ENCODE data around the gene PRKCZ. TPM values are rescaled to one million over a fixed set of nuclear protein-coding genes. Genes with fewer than 3 reads are reported as not detected.

PRKCZ gene
- total and polyA plus RNA-seq, 11 donors, result 12.5 to 20.7 (median 16.5) TPM

- H3K4me3 ChIP-seq, result no peak overlapping the region
- DNase-seq (no peak), ATAC-seq (no peak)
- H3K27me3 ChIP-seq, result no peaks in the 10 kb centered on the region
- intact Hi-C loops (cut with DNase I), result loop anchor here in 3 of 10 donors (5.0 to 10.0 kb wide), 3 partner anchors 83 to 233 kb away; no protein-coding TSS in a partner anchor
- peaks cover 0 to 10% (median 4%) of the 10 kb centered on the region in 12 donors for H3K4me1 ChIP-seq
- no peaks in the 10 kb centered on the region for H3K9me3 ChIP-seq
- H3K27ac ChIP-seq, result no peak overlapping the region
- peaks cover 0 to 4% (median 0%) of the 10 kb centered on the region in 9 donors for H3K36me3 ChIP-seq
- TF ChIP-seq POLR2A (IDR thresholded peaks at IDR 0.05) (no peak), CTCF (IDR thresholded peaks at IDR 0.05) (no peak)
- WGBS, 4 donors, result 90 to 94% (median 92%) methylated on average over 18 of the region's 18 CpGs
Observed at GRCh38 chr1:2177946-2178538, 127.8 kb downstream of the PRKCZ start.

GRCh38 chr1:2178875-2179274 lies 128.7 kb downstream of the PRKCZ start:
- TF ChIP-seq CTCF (IDR thresholded peaks at IDR 0.05) (no peak), POLR2A (IDR thresholded peaks at IDR 0.05) (no peak)
- Histone ChIP-seq H3K4me3 (no peak overlapping the region), H3K9me3 (no peaks in the 10 kb centered on the region), H3K27me3 (no peaks in the 10 kb centered on the region), H3K27ac (no peak overlapping the region), H3K4me1 (peaks cover 0 to 10% (median 4%) of the 10 kb centered on the region in 12 donors), H3K36me3 (peaks cover 0 to 4% (median 0%) of the 10 kb centered on the region in 9 donors)
- ATAC-seq (no peak), DNase-seq (no peak)
- 88 to 89% (median 88%) methylated on average over 13 to 16 of the region's 16 CpGs for WGBS, 4 donors
- intact Hi-C loops (cut with DNase I), result loop anchor here in 3 of 10 donors (5.0 to 10.0 kb wide), 3 partner anchors 84 to 234 kb away; no protein-coding TSS in a partner anchor

- 66 to 74% (median 70%) methylated on average over 22 to 28 of the region's 28 CpGs for WGBS, 4 donors
- DNase-seq (no peak), ATAC-seq (no peak)
- Histone ChIP-seq H3K27ac (no peak overlapping the region), H3K9me3 (no peaks in the 10 kb centered on the region), H3K4me3 (no peak overlapping the region), H3K4me1 (peaks cover 0 to 5% (median 1%) of the 10 kb centered on the region in 12 donors), H3K27me3 (no peaks in the 10 kb centered on the region), H3K36me3 (peaks cover 0 to 5% (median 0%) of the 10 kb centered on the region in 9 donors)
- TF ChIP-seq CTCF (IDR thresholded peaks at IDR 0.05) (no peak), POLR2A (IDR thresholded peaks at IDR 0.05) (no peak)
- intact Hi-C loops (cut with DNase I), result loop anchor here in 3 of 10 donors (5.0 to 10.0 kb wide), 4 partner anchors 85 to 365 kb away; no protein-coding TSS in a partner anchor
Observed at GRCh38 chr1:2179283-2180013, 129.2 kb downstream of the PRKCZ start.

Data from heart left ventricle (tissue), 16 donors.